Fibroblast of lung (primary cell): ENCODE data around the gene CSNK2A2. TPM values are rescaled to one million over a fixed set of nuclear protein-coding genes. Genes with fewer than 3 reads are reported as not detected.

Experiments
- DNase-seq, 2 donors: peaks; one replicate each; pipeline versions ENCODE4 v3.0.0 to v3.0.0-alpha.2; 2010; ENCODE audit warnings: low read depth in 2 of 2
- H2AFZ ChIP-seq: 2 replicates; pipeline ENCODE4 v1.5.1; 2012; ENCODE audit warnings: low read length, control low read depth, inconsistent platforms
- H3K27ac ChIP-seq: 2 replicates; pipeline ENCODE4 v1.5.1; 2011; ENCODE audit warnings: low read length, control low read depth; ENCODE audit not compliant: insufficient read depth
- H3K27me3 ChIP-seq: 2 replicates; pipeline ENCODE4 v1.5.1; 2011; ENCODE audit warnings: mild to moderate bottlenecking, low read length; ENCODE audit not compliant: control insufficient read depth, insufficient read depth
- H3K36me3 ChIP-seq: 2 replicates; pipeline ENCODE4 v1.5.1; 2011; ENCODE audit warnings: low read length; ENCODE audit not compliant: control insufficient read depth, insufficient read depth
- H3K4me1 ChIP-seq: 2 replicates; pipeline ENCODE4 v1.5.1; 2011; ENCODE audit warnings: low read length; ENCODE audit not compliant: control insufficient read depth, insufficient read depth; ENCODE audit errors: extremely low read depth
- H3K4me2 ChIP-seq: 2 replicates; pipeline ENCODE4 v1.5.1; 2011; ENCODE audit warnings: low read length, control low read depth; ENCODE audit not compliant: insufficient read depth; ENCODE audit errors: extremely low read depth
- H3K4me3 ChIP-seq, 4 experiments: fragments of 200-600 bp in 1 of 4; sonication (generic) in 1 of 4; replicated peaks in 1 of 4; 2 replicates each; pipeline ENCODE4 v1.5.1; 2011 to 2016; ENCODE audit warnings: low read length in 4 of 4, low read depth in 3 of 4, mild to moderate bottlenecking in 3 of 4, control low read depth in 2 of 4, inconsistent platforms in 1 of 4, mixed read lengths in 1 of 4; ENCODE audit not compliant: insufficient read depth in 1 of 4; ENCODE audit errors: control extremely low read depth in 1 of 4
- H3K79me2 ChIP-seq: 2 replicates; pipeline ENCODE4 v1.5.1; 2012; ENCODE audit warnings: mild to moderate bottlenecking, low read length, inconsistent platforms; ENCODE audit not compliant: control insufficient read depth, insufficient read depth
- H3K9ac ChIP-seq: 2 replicates; pipeline ENCODE4 v1.5.1; 2011; ENCODE audit warnings: mild to moderate bottlenecking, low read length, control low read depth; ENCODE audit not compliant: insufficient read depth
- H3K9me3 ChIP-seq: 2 replicates; pipeline ENCODE4 v1.5.1; 2012; ENCODE audit warnings: low read depth, low read length; ENCODE audit not compliant: control insufficient read depth, insufficient read depth
- H4K20me1 ChIP-seq: 2 replicates; pipeline ENCODE4 v1.5.1; 2011; ENCODE audit warnings: low read length; ENCODE audit not compliant: control insufficient read depth, insufficient read depth; ENCODE audit errors: extremely low read depth
- CTCF ChIP-seq, 2 donors: IDR thresholded peaks in 1 of 2; conservative IDR thresholded peaks in 1 of 2; 1 replicate in 1 of 2; 2 replicates in 1 of 2; pipeline ENCODE4 v1.5.1; 2011 to 2012; ENCODE audit warnings: low read length in 2 of 2, control low read depth in 1 of 2, inconsistent platforms in 1 of 2, low read depth in 1 of 2, mild to moderate bottlenecking in 1 of 2
- EZH2 ChIP-seq: IDR thresholded peaks from 2 replicates; pipeline ENCODE4 v1.5.1; 2012; ENCODE audit warnings: low read length, control low read depth, mild to moderate bottlenecking; ENCODE audit errors: missing control alignments
- polyA plus RNA-seq, 2 donors: library from polyadenylated mRNA; depleted of rRNA in 1 of 2; stranded (reverse) in 1 of 2; unstranded in 1 of 2; fragments of >200 nt; gene quantifications; 2 replicates each; pipeline ENCODE4 v1.2.1, GENCODE V29; 2011 to 2012; ENCODE audit warnings: missing spikeins in 1 of 2
- total RNA-seq: library from RNA; depleted of rRNA; stranded (reverse); fragments of >200 nt; gene quantifications from 2 replicates; pipeline ENCODE4 v1.2.1, GENCODE V29; 2014

Gene CSNK2A2
- total and polyA plus RNA-seq, 2 donors (not counting 1 experiment from before 2014, with no cell fraction given): 33.4 to 54.3 TPM

GRCh38 chr16:58196898-58197313 is 1.0 kb downstream of the CSNK2A2 start:
- Histone ChIP-seq H4K20me1 (no peaks in the 10 kb centered on the region), H2AFZ (peak overlapping the region; percentile 7), H3K4me1 (peaks cover 2% of the 10 kb centered on the region), H3K4me3 (peak overlapping the region; percentile 74 to 93 (median 88)), H3K9ac (peak overlapping the region; percentile 71), H3K27me3 (peaks cover 3% of the 10 kb centered on the region), H3K79me2 (peaks cover 25% of the 10 kb centered on the region), H3K9me3 (no peaks in the 10 kb centered on the region), H3K36me3 (peaks cover under 1% of the 10 kb centered on the region), H3K4me2 (peak overlapping the region; percentile 98), H3K27ac (peak overlapping the region; percentile 59)
- TF ChIP-seq CTCF (conservative IDR thresholded peaks at IDR 0.05 in 1 of 2, IDR thresholded peaks at IDR 0.05 in 1 of 2; ENCODE audit: low read depth in 1 of 2, low read length in 2 of 2): no peak
- TF ChIP-seq EZH2: no peak
- DNase-seq: peak; percentile 52 to 55

GRCh38 chr16:58195771-58196170 is 2.1 kb downstream of the CSNK2A2 start:
- H3K79me2 ChIP-seq: peaks cover 29% of the 10 kb centered on the region
- H3K4me1 ChIP-seq: peaks cover 2% of the 10 kb centered on the region
- no peak overlapping the region for H3K4me3 ChIP-seq
- H3K9ac ChIP-seq: no peak overlapping the region
- TF ChIP-seq CTCF (conservative IDR thresholded peaks at IDR 0.05 in 1 of 2, IDR thresholded peaks at IDR 0.05 in 1 of 2; ENCODE audit: low read depth in 1 of 2, low read length in 2 of 2) (no peak), EZH2 (no peak)
- H3K9me3 ChIP-seq: no peaks in the 10 kb centered on the region
- H2AFZ ChIP-seq: no peak overlapping the region
- DNase-seq: no peak
- no peak overlapping the region for H3K4me2 ChIP-seq
- H3K27me3 ChIP-seq: peaks cover 3% of the 10 kb centered on the region
- H4K20me1 ChIP-seq: no peaks in the 10 kb centered on the region
- peaks cover 3% of the 10 kb centered on the region for H3K36me3 ChIP-seq
- no peak overlapping the region for H3K27ac ChIP-seq

GRCh38 chr16:58195344-58195743 is 2.6 kb downstream of the CSNK2A2 start:
- H3K27ac ChIP-seq: no peak overlapping the region
- TF ChIP-seq CTCF (conservative IDR thresholded peaks at IDR 0.05 in 1 of 2, IDR thresholded peaks at IDR 0.05 in 1 of 2; ENCODE audit: low read depth in 1 of 2, low read length in 2 of 2) (no peak), EZH2 (no peak)
- H3K4me1 ChIP-seq: peaks cover 2% of the 10 kb centered on the region
- H2AFZ ChIP-seq: no peak overlapping the region
- H3K36me3 ChIP-seq: peaks cover 3% of the 10 kb centered on the region
- H3K4me2 ChIP-seq: no peak overlapping the region
- no peak for DNase-seq
- no peaks in the 10 kb centered on the region for H3K9me3 ChIP-seq
- no peak overlapping the region for H3K9ac ChIP-seq
- H4K20me1 ChIP-seq: no peaks in the 10 kb centered on the region
- peaks cover 3% of the 10 kb centered on the region for H3K27me3 ChIP-seq
- no peak overlapping the region for H3K4me3 ChIP-seq
- H3K79me2 ChIP-seq: peaks cover 31% of the 10 kb centered on the region
